Lung microvascular endothelial cell (primary cell): Measurements from ENCODE around the gene DUSP9. TPM values are rescaled to one million over a fixed set of nuclear protein-coding genes. Genes with fewer than 3 reads are reported as not detected.
"Not testable (repeated sequence)": the region's sequence is repeated elsewhere in the genome, so short reads cannot be mapped to it uniquely, and the experiment has no call there.

Experiments used
- DNase-seq, 2 donors: peaks; one replicate each; pipeline versions ENCODE4 v3.0.0 to v3.0.0-alpha.2; 2010; ENCODE audit warnings: low read depth in 2 of 2
- total RNA-seq: library from RNA; depleted of rRNA; stranded (reverse); fragments of >200 nt; gene quantifications from 2 replicates; pipeline ENCODE4 v1.2.1, GENCODE V29; 2014

The DUSP9 gene
- total RNA-seq, 1 donor from 2014 or later, result under 0.01 TPM

DNA sequence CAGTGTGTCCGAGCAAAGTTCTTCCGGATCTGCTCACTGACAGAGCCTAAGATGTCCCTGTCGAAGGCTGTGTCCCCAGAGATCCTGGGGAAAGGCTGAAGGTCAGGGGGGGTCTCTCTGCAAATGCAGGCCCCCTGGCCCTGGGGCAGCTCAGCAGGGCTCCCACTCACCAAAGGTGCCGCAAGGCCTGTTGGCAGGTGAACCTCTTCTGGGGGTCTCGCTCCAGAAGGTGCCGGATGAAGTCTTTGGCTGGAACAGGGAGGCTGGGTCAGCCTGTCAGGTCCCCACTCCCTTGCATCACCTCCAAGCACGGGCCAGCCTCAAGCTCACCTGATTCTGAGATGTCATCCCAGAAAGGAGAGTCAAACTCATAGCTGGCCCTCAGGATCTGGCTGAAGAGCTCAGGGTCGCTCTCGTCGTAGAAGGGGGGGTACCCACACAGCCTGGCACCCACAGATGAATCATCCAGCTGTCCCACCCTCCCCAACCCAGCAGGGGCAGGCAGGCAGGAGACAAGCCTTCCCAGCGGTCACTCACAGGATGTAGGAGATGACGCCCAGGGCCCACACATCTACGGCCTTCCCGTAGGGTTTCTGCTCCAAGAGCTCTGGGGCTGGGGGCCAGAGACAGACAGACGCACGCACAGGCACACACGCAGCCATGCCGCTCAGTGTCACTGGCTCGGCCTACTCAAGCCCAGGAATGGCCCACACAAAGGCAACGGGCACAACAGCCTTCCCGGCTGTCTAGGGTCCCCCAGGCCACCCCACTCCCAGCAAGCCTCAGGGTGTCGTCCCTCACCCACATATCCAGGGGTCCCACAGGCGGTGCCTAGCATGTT lies 24.0 kb downstream of the DUSP9 start:
- DNase-seq, result no peak

DNA sequence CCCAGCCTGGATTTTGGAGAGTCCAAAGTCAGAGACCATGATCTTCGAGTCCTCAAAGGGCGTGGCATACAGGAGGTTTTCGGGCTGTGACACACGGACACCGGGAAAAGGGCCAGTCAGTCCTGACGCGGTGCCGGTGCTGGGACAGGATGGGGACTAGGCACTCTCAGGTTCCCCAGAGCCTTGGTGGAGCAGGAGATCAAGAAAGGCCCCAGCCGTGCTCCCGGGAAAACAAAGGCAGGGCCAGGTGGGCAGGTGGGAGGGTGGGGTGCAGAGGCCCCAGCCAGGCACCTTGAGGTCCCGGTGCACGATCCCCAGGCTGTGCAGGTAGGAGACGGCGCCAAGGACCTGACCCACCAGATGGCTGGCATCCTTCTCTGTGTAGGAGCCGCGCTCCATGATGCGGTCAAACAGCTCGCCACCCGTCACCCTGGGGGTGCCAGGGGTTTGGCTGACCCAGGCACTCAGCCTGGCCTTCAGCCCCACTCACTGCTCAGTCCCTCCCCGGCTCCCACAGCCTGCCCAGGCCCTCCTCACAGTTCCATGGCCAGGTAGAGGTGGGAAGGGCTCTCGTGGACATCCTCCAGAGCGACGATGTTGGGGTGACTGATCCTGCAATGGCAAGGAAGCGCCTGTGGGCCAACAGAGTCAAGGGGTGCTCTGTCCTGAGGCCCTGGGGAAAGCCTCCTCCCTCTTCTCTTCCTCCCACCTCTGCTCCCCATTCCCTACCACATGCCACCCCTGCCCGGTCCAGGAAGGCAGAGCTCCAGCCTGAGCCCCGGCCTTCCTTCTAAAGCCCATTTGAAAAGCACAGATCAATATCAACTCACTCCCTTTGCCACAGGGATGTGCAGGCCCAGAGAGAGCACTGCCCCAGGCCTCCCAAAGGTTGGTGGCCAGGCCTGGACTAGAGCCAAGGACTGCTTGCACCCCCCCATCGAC lies 24.9 kb downstream of the DUSP9 start:
- DNase-seq, result no peak

DNA sequence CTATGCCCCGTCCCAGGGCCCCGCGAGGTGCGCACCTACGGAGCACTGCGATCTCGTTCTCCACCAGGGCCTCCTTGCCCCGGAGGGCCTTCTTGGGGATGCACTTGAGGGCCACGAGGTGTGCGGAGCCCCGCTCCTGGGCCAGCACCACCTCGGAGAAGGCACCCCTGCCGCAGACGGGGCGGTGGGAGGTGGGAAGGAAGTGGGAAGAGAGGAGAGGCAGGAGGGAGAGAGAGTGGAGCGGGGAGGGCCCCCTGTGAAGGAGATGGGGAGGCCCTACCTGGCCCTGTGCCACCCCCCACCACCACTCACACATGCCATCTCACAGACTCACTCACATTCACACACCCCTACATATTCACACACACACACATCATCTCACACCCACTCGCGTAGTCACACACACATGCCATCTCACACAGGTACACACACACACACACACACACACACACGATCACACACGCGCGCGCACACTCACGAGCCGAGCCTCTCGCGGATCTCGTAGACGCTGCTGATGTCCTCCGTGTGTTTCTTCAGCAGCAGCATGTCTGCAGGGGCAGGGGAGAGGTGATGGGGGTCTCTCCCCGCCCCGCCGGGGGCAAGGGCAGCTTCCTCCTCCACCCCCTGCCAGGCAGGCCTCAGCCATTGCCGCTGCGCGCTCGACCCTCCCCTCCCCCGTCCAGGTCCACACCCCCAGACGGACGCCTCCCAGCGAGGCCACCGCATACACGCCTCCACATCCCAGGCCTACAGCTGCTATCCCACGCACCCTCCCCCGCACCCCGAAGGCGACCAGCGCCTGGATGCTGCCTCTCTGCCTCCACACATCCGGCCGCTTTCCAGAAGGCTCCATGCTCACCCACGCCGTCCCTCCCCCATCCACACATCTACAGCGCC lies 25.8 kb downstream of the DUSP9 start:
- no peak for DNase-seq

DNA sequence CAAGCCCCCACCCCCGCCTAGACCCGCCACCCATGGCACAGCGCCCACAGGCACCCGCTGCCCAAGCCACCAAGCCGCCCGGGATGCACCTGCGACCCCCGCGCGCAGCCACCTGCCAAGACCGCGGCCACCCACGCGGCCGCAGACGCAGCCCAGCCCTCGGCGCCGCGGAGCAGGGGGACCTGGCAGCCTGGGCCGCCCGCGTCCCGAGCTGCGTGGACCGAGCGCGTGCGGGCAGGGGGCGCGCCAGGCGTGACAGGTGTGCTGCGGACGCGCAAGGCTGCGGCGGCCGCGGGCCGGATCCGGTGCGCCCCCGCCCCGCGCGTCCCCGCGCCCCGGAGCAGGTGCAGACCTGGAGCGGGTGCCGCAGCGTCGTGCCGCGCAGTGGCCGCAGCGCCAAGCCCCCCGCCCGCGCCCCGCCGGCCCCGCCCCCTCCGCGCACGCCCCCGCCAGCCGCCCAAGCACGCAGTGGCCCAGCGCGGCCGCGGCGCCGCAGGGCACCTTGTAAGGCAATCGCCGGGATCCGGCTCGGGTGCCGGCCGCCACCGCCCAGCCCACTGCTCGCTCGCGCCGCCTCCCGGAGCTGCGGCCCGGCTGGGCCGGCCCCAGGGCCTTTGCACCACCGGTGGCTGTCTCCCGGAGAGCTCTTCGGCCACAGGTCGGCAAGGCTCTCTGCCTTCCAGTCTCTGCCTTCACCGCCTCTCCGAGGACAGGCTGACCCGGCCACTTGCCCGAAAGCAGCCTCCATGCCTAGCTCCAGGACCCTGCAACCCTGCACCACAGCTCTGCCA lies 26.6 kb downstream of the DUSP9 start, which contains the start of gene PNCK:
PNCK (minus strand) TSS at position 386 of the 791 bp plus-strand sequence. CDS start 737 bp downstream, outside the sequence.
- DNase-seq, result no peak

DNA sequence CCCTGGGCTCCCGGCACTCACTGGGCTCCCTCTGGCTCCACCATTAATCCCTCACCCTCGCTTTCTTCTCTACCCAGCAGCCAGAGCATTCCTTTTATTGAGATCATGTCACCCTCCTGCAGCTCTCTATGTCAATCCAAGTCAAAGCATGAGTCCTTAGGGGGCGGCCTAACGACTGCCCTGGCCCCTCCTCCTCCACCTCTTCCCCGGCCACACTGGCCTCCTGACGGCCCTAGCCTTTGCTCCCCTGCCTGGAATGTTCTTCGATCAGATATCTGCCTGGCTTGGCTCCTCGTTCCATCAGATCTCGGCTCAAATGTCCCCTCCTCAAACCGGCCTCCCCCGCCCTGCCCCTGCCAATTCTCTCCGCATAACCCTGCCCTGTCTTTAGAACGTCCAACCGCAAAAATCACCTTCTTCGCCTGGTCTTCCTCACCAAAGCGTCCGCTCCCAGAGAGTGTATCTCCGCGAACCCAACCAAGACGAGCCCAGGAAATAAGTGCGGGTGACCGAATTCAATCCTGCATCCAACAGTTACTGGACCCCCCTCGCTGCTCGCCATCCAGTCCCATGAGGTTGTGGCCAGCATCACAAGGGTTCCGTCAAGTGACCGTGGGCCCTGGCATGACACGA lies 27.3 kb downstream of the DUSP9 start:
- no peak for DNase-seq

DNA sequence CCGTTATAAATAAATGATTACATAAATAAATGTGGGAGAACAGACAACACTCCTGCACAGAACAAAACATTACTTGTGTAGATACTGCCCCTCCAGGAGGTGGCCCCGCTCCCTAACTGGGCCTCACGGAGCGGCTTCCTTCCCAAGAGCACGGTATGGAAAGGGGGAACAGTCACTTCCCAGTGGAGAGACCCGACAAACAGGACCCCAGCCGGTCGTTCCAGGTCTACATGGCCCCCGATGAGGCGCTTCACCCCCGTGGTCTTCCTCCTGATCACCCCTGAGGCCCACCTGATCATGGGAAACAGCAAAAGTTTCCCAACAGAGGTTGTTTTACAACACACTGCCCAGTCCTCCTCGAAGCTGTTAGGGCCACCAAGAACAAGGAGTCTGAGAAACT lies 34.2 kb downstream of the DUSP9 start:
- no peak for DNase-seq

DNA sequence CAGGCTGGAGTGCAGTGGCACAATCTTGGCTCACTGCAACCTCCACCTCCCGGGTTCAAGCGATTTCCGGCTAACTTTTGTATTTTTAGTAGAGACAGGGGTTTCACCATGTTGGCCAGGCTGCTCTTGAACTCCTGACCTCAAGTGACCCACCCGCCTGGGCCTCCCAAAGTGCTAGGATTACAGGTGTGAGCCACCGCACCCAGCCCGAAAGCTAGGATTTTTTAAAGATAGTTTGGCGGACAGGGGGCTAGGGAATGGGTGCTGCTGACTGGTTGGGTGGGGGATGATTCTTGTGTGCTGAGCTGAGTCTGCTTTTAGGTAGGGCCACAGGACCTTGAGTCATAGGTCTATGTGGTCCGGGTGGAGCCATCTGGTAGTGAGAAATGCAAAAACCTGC lies 36.5 kb downstream of the DUSP9 start:
- DNase-seq, result not testable (repeated sequence)

DNA sequence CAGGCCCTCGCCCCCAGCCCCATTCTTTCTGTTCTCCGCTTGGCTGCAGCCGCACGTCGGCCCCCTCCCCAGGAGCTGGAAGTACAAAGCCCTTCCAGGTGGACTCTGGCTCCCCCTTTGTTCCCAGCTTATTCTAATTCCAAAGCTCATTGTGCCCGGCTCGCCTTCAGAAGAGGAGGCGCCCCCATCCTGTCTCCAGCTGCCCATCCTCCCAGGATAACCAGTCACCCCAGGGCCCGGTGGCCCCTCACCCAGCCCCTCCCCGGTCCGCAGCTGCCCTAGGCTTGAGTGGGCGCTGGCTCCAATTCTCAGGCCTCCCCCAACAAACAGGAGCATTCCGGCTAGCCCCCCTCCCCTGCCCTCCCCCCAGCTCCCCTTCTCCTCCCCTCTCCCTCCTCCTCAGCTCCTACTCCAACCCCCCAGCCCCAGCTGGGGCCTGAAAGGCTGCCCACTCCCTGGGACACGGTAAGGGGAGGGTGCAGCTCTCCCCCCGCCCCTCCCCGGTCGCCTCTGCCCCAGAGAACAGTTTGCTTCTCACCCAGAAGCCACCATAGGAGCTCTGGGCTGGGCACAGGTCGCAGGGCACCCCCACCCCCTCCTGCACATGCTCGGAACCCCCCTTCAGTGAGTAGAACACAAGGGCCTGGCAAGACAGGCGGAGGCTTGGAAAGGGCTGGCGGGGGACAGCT lies 37.6 kb downstream of the DUSP9 start:
- no peak for DNase-seq

DNA sequence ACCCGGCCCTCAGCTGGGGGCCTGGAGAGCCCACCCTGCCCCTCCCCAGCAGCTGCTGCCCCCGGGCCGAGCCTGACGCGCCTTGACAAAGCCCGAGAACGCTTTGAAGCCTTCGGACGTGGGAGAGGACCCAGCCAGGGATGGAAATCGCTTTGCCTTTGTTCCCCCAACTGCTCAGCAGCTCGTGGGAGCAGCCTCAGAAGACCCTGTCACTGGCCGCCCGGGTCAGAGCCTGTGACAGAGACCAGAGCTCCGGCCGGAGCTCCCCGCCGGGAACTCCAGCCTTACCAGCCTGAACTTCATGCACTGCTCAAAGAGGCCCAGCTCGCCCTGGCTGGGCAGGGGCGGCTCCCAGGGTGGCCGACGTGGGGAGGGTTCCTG lies 38.1 kb downstream of the DUSP9 start:
- DNase-seq, result no peak

DNA sequence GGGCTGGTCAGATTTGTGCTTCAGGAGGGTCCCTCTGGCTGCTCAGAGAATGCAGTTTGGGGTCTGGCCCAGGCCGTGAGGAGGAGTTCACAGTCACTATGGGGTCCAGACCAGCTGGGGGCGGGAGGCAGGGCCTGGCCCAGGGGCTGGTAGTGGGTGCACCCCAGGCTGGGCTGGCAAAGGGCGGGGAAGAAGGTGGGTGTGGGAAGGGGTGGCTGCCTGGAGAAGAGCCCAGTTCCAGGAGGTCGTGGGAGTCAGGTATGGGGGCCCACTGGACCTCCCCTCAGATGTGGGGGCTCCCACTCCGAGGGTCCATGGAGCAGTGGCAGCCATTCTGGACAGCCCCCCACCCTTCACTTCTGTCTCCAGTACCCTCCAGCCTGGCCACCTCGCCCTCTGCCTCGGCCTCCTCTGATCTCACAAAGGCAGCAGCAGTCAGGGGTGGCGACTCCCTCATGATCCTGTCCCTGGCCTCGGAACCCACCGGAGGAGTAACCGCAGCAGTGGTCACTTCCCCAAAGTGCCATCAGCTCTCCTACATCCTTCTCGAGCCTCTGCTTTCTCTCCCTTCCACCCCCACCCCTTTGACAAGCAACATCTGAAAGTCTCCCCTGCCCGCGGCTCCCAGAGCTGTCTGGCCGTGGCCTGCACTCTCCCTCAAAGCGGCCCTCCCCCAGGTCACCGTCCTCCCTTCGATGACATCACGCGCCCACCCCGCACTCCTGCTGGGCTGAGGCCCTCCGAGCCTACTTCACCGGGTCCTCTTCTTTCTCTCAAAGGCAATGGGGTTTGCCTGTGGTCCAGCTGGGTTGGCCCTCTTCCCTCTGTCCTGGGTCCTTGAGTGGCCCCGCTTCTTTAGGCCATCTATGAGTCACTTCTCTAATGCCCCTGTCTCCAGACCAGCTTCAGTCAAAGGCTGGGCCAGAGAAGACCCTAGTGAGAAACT lies 39.0 kb downstream of the DUSP9 start:
- DNase-seq, result no peak

DNA sequence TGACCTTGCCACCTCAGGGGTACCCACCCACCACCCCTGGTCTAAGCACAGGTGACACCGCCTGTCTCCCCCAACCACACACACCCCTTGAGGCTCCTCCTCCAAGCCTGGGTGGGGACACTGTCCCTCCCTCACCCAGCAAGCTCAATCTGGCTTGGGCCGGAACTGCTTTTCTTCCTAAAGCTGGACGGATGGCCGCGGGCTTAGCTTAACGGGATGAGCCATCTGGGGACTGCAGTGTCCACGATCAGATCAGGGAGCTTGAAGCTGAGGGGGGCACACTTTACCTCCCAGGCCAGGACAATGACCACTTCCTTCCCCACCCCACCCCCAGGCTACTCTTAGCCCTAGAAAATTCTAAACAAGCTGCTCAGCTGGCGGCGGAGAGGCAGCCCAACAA lies 39.7 kb downstream of the DUSP9 start:
- no peak for DNase-seq

DNA sequence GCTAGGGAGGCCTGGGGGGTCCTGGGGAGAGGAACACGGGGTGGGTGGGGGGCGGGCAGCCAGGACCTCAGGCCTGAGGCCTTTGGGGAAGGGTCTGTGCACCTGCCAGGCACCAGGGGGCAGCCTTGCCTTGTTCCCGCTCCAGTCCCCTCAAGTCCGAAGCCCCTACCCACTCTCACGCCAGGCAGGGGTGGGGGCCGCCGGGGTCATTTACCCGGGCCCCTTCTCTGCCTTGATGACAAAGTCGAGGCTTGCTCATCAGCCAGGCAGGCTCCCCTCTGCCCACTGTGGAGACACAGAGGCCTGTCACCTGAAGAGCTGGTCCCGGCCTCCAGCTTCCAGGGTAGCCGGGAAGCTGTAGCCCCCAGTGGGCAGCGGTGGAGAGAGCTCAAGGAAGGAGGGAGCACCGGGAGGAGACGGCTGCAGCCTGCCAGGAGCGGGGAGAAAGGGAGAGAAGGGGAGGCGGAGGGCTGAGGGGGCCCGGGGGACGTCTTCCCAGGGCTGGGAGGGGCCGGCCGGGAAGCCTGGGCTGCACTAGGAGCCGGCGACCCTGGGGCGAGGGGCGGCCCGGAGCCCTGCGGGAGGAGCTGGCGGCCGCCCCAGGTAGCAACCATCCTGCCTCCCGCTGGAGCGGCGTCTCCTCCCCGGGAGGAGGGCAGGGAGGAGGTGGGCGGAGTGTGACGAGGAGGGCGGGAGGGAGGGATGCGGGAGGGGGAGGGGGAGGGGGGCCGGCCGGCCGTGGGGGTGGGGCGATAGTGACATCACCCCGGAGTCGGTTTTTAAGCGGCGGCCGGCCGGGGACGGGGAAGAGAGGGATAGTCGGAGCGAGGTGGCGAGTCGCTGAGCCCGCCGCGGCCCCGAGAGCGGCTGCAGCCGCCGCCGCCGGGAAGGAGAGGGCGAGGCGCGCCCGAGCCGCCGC lies 40.4 kb downstream of the DUSP9 start, which contains the start of gene SLC6A8:
SLC6A8 (plus strand) TSS at position 806 of the 919 bp plus-strand sequence. CDS start 649 bp downstream, outside the sequence.
- DNase-seq, result peak; percentile 52 to 66

DNA sequence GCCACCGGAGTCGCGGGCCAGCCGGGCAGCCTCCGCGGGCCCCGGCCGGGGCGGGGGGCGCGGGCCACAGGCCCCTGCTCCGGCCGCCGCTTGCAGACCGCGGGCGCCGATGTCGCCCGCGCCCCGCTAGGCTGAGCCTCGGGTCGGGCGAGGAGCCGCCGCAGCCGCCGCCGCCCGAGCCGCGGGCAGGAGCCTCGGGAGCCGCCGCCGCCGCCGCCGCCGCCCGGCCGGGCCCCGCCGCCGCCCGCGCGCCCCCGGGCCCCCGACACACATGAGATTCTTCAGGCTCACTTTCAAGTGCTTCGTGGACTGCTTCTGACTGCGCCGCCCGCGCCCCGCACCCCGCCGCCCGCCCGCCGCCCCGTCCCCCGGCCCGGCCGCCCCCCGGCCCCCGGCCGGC lies 41.1 kb downstream of the DUSP9 start:
- no peak for DNase-seq

DNA sequence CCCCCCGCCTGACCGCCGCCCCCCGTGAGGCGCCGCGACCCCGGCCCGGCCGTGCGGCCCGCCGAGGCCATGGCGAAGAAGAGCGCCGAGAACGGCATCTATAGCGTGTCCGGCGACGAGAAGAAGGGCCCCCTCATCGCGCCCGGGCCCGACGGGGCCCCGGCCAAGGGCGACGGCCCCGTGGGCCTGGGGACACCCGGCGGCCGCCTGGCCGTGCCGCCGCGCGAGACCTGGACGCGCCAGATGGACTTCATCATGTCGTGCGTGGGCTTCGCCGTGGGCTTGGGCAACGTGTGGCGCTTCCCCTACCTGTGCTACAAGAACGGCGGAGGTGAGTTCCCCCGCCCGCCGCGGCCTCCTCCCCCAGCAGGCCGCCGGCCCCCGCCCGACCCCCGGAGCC lies 41.5 kb downstream of the DUSP9 start:
- no peak for DNase-seq

DNA sequence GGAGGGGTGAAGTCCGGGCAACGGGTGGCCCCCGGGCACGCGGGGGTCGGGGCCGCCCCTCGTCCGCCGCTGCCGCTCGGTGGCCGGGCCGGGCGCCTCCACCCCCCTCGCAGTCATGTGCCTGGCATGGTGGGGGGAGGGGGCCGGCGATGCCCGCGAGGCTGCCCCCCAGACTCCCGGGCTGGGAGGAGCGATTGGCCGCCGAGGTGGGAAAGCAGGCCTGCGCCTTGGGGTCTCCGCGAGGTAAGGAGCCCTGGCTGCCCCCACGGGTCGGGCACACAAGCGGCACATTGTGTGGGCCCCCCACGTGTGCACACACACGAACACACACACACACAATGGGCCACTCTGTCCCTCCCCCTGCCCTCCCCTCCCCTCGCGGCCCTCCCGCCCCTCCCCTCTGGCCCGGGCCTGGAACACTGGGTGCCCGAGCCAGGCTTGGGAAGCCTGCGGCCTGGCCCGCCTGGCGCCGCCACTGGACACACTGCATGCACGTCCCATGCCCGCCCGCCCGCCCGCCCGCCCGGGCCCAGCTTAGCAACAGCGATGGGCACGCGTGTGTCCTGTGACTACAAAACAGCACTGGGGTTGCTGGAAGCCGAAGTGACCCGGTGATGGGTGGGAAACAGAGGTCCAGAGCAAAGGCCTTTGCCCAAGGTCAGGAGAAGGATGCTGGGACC lies 42.0 kb downstream of the DUSP9 start:
- DNase-seq, result peak in 1 of 2 donors; percentile 37

DNA sequence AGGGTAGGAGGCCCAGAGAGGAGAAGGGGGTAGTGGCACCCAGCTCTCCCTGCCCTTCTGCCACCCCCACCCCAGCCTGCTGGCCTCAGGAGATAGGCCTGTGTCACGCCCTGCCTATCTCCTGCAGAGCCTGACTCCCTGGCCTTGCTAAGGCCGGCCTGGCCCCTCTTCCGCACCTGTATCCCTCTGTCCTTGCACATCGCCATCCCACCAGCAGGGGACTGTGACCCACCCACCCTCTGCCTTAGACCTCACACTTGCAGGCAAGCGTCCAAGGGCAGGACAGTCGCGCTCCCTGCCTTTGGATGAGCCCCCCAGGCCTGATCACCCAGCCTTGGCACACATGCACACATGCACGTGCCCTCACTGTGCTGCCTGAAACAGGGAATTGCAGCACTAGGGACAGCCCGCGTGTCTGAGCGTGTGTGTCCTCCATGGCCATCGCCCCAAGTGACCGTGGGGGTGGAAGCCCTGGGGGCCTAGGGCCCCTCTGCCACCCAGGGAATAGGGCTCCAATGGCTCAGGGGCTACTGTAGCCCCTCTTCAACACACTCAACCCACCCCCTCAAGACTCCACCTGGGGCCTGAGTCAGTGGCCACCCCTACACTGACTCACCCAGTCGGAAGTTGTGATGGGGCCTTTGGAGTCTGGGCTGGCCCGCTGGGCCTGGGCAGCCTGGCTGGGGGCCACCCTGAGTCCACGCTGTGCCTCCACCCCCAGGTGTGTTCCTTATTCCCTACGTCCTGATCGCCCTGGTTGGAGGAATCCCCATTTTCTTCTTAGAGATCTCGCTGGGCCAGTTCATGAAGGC lies 42.9 kb downstream of the DUSP9 start:
- DNase-seq, result no peak
